Choroid plexus epithelial cell (primary cell): ENCODE data around the gene CLEC7A.

Experiments
- DNase-seq: peaks from one replicate; pipeline ENCODE4 v3.0.0-alpha.2; 2010; ENCODE audit warnings: low read depth
- H3K4me3 ChIP-seq: 2 replicates; pipeline ENCODE4 v1.5.1; 2011; ENCODE audit warnings: low read depth, mild to moderate bottlenecking, control low read depth, low read length, moderate library complexity
- CTCF ChIP-seq: conservative IDR thresholded peaks from 2 replicates; pipeline ENCODE4 v1.5.1; 2011; ENCODE audit warnings: low read depth, mild to moderate bottlenecking, control low read depth, inconsistent platforms, low read length, moderate library complexity

The CLEC7A gene

GRCh38 chr12:10130042-10130441 is at the start of gene CLEC7A:
CLEC7A (minus strand) TSS chr12:10130199; CDS start chr12:10130082, 117 bp downstream.
- TF ChIP-seq CTCF = no peak
- H3K4me3 ChIP-seq = no peak within 1 kb of the TSS
- no peak for DNase-seq

GRCh38 chr12:10179776-10180181 is 49.8 kb upstream of the CLEC7A start:
- H3K4me3 ChIP-seq = no peak overlapping the region
- no peak for DNase-seq
- no peak for TF ChIP-seq CTCF

GRCh38 chr12:10178821-10179220 is 48.8 kb upstream of the CLEC7A start, which contains the start of gene TMEM52B:
TMEM52B (plus strand) TSS chr12:10179032; CDS start chr12:10179575, 543 bp downstream.
- no peak within 1 kb of the TSS for H3K4me3 ChIP-seq
- DNase-seq = no peak
- no peak for TF ChIP-seq CTCF

DNA sequence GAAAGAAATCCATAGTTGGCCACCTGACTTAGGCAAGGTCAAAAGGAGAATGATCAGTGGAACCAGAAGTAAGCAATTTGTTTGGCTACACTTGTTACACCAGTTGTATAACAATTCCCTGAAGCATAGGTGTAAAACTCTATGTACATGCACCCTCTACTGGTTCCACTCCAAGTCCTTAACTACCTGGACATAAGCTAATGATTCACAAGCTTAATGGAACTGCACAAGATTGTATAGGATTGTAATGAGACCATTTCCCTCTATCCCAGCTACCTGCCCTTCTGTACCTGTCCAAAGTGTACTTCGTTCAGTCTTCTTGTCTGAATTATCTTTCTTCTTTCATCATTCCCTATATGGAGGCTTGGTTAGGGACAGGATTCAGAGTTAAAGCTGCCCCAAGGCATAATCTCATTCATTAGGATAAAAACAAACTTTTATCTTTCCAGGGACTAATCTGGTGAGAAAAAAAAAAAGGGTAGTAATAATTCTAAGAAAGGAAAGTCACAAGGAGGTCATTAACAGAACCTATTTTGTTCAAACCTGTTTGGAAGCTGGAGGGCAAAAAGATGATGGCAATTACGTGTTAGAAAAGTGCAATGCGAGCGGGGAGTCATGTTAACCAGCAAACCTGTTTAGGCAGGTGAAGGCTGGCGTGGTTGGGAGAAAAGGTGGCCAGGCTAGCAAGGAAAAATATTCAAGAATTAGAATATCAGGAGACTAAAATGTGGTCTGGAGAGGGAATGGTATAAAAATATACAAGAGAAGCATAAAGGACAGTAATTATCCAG is 46.0 kb upstream of the CLEC7A start:
- no peak for DNase-seq
- H3K4me3 ChIP-seq = no peak overlapping the region
- TF ChIP-seq CTCF = no peak

DNA sequence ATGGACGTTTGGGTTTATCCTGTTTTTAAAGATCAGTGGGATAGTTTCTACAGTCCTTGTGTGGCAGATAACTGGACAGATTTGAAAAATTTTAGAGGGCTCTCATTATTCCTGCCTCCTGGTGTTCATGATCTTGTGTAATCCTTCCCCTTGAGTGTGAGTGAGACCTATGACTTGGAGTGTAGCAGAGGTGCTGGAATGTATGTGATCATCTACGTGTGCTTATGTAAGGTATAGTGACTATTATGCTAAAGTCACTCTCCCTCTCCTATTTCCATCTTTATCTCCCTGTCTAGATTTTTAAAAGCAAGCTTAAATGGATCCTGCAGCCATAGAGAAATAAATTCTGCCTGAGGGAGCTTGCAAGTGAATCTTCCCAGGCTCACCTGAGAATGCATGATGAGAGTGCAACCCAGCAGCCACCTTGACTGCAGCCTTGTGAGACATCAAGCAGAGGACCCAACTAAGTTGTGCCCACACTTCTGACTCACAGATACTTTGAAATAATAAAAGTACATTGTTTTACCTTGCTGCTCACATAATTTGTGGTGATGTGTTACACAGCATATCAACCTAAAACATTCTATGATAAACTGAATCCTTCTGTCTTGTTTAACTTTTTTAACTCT is 45.1 kb upstream of the CLEC7A start:
- no peak for TF ChIP-seq CTCF
- H3K4me3 ChIP-seq = no peak overlapping the region
- DNase-seq = no peak

DNA sequence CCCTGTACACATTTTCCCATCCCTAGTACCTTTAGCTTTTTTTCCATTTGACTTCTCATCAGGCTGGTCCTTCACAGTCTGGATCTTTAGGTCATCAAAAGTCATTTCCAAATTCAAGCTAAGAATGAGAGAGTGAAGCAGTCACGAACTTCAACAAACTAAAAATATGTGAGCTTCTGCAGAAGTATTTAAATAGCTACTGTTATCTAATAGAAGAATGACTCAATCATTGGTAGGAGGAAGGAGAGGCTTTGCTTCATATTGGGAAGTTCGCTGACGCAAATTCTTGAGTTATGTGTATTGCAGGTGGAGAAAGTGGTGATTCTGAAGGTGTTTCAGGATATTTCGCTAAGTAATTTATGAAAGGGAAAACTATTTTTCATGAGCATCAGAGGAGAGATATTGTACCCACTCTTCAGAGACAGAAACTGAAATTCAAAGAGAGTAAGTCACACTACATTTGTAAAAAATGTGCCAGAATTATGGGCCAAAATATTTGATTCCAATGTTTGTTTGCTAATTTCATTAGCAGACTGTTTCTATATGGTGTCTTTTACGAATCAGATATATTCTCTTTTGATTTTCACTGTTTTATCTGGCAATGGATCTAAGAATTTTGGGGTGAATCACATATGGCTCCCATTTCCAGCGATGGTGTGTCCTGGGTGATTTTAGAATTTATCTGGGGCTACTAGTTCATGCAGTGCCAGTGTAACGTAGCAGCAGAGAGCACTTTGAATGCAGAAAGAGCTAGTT is 42.2 kb upstream of the CLEC7A start, which contains the start of gene OLR1:
Gene OLR1, minus strand, starts transcription at position 160 of the 756 bp plus-strand sequence. Its CDS starts 55 bp downstream, at position 105.
- DNase-seq = peak; percentile 45
- TF ChIP-seq CTCF = no peak
- no peak within 1 kb of the TSS for H3K4me3 ChIP-seq
